Fibroblast of mammary gland (primary cell): Measurements from ENCODE around the gene WASL.
A peak's percentile ranks its signal among the peaks of the same experiment; 100 is the strongest.
"Not testable (repeated sequence)": the region's sequence is repeated elsewhere in the genome, so short reads cannot be mapped to it uniquely, and the experiment has no call there.

Experiments
- DNase-seq: peaks from one replicate; pipeline ENCODE4 v3.0.0-alpha.2; 2010; ENCODE audit warnings: low read depth
- H3K4me3 ChIP-seq: 2 replicates; pipeline ENCODE4 v1.5.1; 2011; ENCODE audit warnings: low read depth, mild to moderate bottlenecking, low read length, moderate library complexity; ENCODE audit not compliant: control insufficient read depth
- CTCF ChIP-seq: conservative IDR thresholded peaks from 2 replicates; pipeline ENCODE4 v1.5.1; 2011; ENCODE audit warnings: low read depth, low read length, inconsistent platforms; ENCODE audit not compliant: control insufficient read depth, insufficient read depth

WASL gene

DNA sequence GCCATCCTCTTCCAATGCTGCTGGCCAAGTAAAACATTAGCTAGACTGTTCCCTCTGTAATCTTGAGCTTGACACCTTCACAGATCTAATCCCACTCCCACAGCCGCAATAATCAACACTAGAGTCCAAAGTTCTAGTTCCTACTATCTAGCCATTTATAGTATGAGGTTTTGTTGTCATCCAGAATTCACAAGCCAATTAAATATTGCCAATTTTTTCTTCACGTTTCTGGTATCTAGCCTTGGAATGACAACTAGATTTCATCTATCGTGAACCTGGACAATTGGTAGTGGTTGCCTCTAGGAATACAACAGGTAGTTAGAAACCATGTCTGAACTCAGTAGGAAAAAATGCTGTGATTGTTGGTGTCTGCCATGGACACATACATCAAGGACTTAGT, 10.4 kb downstream of the WASL start:
- no peak for DNase-seq
- H3K4me3 ChIP-seq = no peak overlapping the region
- no peak for TF ChIP-seq CTCF

- H3K4me3 ChIP-seq, DNase-seq: not testable (repeated sequence)
Measured at GRCh38 chr7:123737168-123737674, 11.6 kb downstream of the WASL start.

DNA sequence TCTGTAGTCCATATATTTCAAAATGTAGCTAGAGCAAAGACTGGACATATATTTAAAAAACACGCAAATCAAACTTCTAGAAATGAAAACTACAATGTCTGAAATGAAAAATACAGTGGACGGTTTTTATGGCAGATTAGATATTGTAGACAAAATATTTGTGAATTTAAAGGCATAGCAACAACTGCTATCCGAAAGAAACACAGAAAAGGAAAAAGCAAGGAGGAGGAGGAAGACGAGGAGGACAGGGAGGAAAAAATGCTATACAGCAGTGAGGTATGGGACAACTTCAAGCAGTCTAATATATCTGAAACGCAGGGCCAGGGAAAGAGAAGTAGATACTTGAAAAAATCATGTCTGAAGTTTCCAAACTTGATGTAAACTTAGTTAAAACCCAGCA, 13.3 kb downstream of the WASL start:
- no peak overlapping the region for H3K4me3 ChIP-seq
- DNase-seq = no peak
- TF ChIP-seq CTCF = no peak

DNA sequence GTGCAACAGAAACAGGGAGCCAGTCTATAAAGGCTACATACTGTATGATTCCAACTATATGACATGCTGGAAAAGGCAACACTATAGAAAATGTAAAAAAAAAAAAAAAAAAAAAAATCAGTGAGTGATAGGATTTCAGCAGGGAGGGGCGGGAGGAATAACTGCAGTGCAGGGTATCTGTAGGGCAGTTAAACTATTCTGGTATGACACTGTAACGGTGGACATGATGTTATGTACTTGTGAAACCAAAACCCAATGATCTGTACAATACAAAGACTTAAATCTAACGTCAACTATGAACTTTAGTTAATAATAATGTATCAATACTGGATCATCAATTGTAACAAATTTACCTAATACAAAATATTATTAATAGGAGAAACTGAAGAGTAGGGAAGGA, 14.3 kb downstream of the WASL start:
- no peak overlapping the region for H3K4me3 ChIP-seq
- DNase-seq = no peak
- no peak for TF ChIP-seq CTCF

GRCh38 chr7:123732413-123733091, 16.3 kb downstream of the WASL start:
- no peak for DNase-seq
- TF ChIP-seq CTCF = no peak
- H3K4me3 ChIP-seq = no peak overlapping the region

DNA sequence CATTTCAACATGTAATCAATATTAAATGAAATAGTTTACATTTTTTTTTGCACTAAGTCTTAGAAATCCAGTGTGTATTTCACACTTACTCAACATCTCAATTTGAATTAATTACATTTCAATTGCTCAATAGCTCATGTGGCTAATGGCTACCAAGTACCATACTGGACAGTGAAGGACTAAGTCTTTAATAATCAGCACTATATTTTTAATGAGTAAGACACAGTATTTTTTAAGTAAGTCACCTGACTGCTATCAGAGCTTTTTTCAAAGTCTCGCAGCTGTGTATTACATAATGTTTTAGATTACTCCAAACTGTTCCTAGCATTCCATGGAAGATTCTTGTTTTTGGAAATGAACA, 19.6 kb downstream of the WASL start:
- no peak for DNase-seq
- no peak overlapping the region for H3K4me3 ChIP-seq
- TF ChIP-seq CTCF = no peak

GRCh38 chr7:123727071-123727837, 21.5 kb downstream of the WASL start:
- no peak for TF ChIP-seq CTCF
- DNase-seq = peak; percentile 93

More at GRCh38 chr7:123727071-123727837, 21.5 kb downstream of the WASL start:
- H3K4me3 ChIP-seq = no peak overlapping the region
